Measurements from ENCODE around the gene SMARCD1.

GRCh38 chr12:50077099-50077498, 8.0 kb upstream of the SMARCD1 start:
- TF ChIP-seq CTCF (IDR thresholded peaks at IDR 0.05) (no peak), POLR2A (IDR thresholded peaks at IDR 0.05) (no peak), EP300 (IDR thresholded peaks at IDR 0.05) (no peak)

Measured in upper lobe of left lung (tissue), 4 donors.